ENCODE results near the gene ZFC3H1. TPM values are rescaled to one million over a fixed set of nuclear protein-coding genes. Genes with fewer than 3 reads are reported as not detected.

Gene ZFC3H1
- total RNA-seq, 4 donors from 2014 or later, result 54.6 to 124 (median 85.5) TPM

DNA sequence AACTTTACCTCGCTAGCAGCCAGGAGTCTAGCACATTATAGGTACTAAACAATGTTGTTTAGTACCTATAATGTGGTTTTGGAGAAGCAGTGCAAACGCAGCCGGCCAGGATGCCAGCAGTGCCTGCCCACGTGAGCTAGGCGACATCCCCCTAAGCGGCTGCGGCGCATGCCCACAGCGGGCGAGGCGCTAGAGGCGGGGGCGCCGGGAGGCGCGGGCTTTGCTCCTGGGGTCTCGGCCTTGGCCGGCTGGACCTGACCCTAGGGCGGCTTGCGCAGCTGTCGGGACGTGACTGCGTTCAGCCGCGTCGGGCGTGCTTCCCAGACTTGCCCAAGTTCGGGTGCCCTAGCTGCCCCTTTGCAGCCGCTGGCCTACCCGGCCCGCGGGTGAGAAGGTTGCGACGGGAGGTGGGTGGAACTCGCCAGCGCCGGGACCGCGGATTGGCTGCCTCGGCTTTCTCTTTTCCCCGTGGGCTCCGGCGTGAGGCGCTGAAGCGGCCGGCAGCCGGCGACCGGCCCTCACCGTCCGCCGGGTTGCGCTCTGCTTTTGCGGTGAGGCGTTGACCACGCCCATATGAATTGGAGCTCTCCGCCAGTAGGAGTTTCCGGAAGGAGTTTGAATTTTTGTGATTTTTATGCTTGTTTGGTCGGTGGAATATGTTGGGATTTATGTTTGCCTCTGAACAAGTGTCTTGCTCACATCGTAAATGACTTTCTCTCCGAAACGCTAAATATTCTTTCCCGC, 22.4 kb upstream of the ZFC3H1 start, which contains the start of gene TMEM19:
TSS of gene TMEM19 (plus strand) at position 169 of the 744 bp plus-strand sequence. CDS start 599 bp downstream, outside the sequence.
- TF ChIP-seq, protein P1, sequence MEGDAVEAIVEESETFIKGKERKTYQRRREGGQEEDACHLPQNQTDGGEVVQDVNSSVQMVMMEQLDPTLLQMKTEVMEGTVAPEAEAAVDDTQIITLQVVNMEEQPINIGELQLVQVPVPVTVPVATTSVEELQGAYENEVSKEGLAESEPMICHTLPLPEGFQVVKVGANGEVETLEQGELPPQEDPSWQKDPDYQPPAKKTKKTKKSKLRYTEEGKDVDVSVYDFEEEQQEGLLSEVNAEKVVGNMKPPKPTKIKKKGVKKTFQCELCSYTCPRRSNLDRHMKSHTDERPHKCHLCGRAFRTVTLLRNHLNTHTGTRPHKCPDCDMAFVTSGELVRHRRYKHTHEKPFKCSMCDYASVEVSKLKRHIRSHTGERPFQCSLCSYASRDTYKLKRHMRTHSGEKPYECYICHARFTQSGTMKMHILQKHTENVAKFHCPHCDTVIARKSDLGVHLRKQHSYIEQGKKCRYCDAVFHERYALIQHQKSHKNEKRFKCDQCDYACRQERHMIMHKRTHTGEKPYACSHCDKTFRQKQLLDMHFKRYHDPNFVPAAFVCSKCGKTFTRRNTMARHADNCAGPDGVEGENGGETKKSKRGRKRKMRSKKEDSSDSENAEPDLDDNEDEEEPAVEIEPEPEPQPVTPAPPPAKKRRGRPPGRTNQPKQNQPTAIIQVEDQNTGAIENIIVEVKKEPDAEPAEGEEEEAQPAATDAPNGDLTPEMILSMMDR (IDR thresholded peaks at IDR 0.05), result no peak
- peak; percentile 100 for ATAC-seq (ENCODE audit: low FRiP score)

DNA sequence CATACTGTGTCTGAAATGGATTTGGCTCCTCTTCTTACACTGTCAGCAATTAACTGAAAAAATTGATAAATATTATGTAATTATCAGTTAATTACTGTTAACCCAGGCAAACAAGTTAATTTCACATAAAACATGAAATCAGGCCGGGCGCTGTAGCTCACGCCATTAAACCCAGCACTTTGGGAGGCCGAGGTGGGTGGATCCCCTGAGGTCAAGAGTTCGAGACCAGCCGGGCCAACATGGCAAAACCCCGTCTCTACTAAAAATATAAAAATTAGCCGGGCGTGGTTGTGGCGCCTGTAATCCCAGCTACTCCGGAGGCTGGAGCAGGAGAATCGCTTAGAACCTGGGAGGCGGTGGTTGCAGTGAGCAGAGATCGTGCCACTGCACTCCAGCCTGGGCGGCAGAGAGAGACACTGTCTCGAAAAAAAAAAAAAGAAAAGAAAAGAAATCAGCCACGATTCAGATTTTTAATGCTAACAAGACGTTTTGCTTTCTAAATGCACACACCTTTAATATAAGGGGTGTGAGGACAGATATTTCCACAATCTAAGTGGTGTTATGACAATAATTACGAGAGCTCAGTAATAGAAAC, 21.8 kb upstream of the ZFC3H1 start:
- TF ChIP-seq, protein P1 (IDR thresholded peaks at IDR 0.05), result no peak
- no peak for DNase-seq (ENCODE audit: low spot score)
- no peak for ATAC-seq (ENCODE audit: low FRiP score)

More for the DNA sequence above, 22.4 kb upstream of the ZFC3H1 start, which contains the start of gene TMEM19:
- DNase-seq (ENCODE audit: low spot score), result peak; percentile 49

DNA sequence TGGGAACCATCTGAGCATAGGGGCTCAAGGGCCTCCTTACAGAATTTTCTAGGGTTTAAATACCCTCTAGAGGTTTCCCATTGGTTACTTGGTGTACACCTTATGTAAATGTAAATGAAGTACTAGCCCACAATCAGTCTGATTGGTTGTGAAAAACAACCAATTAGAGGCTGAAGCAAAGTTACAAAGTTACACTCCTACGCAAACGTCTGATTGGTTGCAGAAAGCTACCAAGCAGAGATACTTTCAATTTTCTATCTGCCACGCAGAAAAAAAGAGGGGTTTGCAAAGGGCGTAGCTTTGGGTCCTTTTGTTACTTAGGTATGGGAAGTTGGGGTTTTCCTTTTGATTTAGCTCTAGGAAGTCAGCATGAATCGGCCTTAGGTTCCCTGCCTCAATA, 20.4 kb upstream of the ZFC3H1 start:
- TF ChIP-seq, protein P1 (IDR thresholded peaks at IDR 0.05), result no peak
- ATAC-seq (ENCODE audit: low FRiP score) (no peak), DNase-seq (ENCODE audit: low spot score) (no peak)

DNA sequence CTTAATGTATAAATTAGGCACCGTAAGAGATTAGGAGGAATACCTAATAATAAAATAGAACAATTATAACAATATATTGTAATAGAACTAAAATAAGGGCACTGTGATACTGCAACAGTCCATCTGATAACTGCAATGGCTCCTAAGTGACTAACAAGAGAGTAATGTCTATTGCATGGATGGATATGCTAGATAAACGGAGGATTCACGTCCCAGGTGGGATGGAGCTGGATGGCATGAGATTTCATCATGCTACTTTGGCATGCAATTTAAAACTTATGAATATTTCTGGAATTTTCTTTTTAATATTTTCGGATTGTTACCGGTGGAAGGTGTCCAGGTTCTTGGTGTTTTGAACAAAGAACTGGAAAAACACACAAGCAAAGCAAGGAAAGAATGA, 20.0 kb upstream of the ZFC3H1 start:
- DNase-seq (ENCODE audit: low spot score) (no peak), ATAC-seq (ENCODE audit: low FRiP score) (no peak)
- TF ChIP-seq, protein P1 (IDR thresholded peaks at IDR 0.05), result no peak

DNA sequence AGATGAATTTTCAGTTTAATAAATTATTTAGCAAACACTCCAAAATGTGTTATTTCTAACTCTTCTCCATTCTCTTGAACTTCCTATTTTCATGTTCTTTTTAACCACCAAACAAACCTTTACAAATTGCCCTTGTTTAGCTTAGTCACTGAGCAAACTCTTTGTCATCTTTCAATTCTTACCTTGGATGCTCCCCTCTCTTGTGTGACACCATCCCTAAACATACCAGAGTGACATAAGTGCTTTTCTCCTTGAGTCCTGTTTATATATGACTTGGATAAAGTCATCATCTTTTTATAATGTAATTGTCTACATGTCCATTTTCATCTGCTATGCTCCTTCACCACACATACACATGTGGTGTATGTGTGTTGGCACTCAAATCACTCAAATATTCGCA, 18.8 kb upstream of the ZFC3H1 start:
- DNase-seq (ENCODE audit: low spot score), result no peak
- ATAC-seq (ENCODE audit: low FRiP score), result no peak
- TF ChIP-seq, protein P1 (IDR thresholded peaks at IDR 0.05), result no peak

DNA sequence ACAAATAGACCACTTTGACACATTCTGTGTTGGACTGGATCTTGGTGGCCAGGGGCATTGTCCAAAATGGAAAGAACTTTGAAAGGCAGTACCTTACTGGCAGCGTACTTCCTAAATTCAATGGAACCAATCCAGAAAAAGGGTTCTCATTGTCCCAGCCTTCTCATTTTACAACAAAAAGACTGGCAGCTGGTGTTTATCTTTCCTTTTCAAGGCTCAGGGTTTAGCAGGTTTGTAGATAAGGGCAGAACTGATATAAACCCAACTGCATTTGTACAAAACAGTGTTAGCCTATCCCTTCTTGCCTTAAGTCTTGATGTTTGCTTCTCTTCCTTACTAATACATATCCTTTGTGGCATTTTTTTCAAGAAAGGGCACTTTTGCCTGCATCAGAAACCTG, 8.2 kb upstream of the ZFC3H1 start:
- TF ChIP-seq, protein P1 (IDR thresholded peaks at IDR 0.05), result no peak
- DNase-seq (ENCODE audit: low spot score) (no peak), ATAC-seq (ENCODE audit: low FRiP score) (no peak)

DNA sequence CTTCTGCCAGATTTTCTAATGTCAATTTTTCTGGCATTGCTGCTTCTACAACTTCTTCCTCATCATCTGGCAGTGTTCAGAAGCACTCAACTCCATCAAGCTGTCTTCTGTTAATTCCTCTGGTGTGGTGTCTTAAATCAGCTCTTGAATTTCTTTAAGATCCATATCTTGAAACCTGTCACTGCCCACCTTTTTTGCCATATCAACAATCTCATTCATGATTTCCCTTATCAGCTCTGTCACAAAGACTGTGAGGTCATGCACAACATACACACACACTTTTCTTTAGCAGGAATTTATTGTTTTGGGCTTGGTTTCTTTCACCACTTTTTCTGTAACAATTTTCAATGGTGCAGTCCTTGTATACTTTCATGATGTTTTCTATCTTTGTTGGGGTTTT, 7.7 kb upstream of the ZFC3H1 start:
- DNase-seq (ENCODE audit: low spot score) (no peak), ATAC-seq (ENCODE audit: low FRiP score) (no peak)
- TF ChIP-seq, protein P1 (IDR thresholded peaks at IDR 0.05), result no peak

All from omental fat pad (tissue), 4 donors.